ENCODE results near the gene FARS2. TPM values are rescaled to one million over a fixed set of nuclear protein-coding genes. Genes with fewer than 3 reads are reported as not detected.

The FARS2 gene
- total and polyA plus RNA-seq, 2 experiments from 2014 or later: 9.9 to 15.4 TPM

DNA sequence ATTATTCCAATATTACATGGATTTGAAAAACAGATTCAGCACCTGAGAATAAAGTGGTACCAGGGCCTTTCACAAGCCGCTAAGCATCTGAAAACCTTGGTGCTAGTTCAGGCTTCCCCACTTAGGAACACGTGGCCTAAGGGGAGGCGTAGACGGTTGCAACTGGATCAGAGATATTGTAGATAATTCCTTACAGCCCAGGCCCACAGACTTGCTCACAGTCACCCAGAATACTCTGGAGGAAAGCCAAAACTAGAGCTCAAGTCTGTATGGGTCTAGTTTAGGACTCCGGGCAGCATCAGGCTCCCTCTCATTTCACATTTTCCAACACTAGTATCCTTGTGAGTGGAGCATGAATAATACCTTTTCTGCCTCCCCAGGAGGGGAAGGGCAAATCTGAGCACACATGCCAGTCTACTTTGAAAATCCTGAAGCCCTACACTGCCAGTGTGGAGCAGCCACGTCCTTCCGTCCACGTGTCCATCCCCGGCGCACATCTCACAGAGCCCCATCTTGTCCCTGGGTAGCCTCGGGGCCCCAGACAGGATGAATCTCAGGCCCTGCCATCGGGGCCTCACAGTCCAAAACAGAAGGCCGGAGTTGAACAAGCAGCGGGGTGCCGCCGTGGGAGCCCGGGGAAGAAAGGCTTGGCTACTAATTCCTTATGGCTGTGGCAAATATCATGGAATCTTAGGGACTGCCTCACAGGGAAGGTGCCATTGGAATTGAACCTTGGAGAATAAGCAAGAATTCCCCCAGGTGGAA, 446.1 kb downstream of the FARS2 start:
- H3K36me3 ChIP-seq (replicated peaks; ENCODE audit: insufficient read depth, low read depth): no peaks in the 10 kb centered on the region
- H4K20me1 ChIP-seq (ENCODE audit: insufficient read depth, poor library complexity, severe bottlenecking): no peaks in the 10 kb centered on the region
- H3K79me2 ChIP-seq: no peaks in the 10 kb centered on the region
- no peaks in the 10 kb centered on the region for H3K27me3 ChIP-seq
- no peak for DNase-seq (ENCODE audit: low spot score)
- WGBS (ENCODE audit: low lambda C conversion rate, missing lambda C conversion rate): 95% methylated on average over 17 of the region's 17 CpGs
- no peak overlapping the region for H3K4me3 ChIP-seq
- no peak overlapping the region for H3K27ac ChIP-seq
- TF ChIP-seq EZH2 (IDR thresholded peaks at IDR 0.05; ENCODE audit: borderline replicate concordance) (no peak), EZH2phosphoT487 (IDR thresholded peaks at IDR 0.05; ENCODE audit: low read depth, severe bottlenecking, unreplicated experiment) (no peak)
- TF ChIP-seq, protein P1, sequence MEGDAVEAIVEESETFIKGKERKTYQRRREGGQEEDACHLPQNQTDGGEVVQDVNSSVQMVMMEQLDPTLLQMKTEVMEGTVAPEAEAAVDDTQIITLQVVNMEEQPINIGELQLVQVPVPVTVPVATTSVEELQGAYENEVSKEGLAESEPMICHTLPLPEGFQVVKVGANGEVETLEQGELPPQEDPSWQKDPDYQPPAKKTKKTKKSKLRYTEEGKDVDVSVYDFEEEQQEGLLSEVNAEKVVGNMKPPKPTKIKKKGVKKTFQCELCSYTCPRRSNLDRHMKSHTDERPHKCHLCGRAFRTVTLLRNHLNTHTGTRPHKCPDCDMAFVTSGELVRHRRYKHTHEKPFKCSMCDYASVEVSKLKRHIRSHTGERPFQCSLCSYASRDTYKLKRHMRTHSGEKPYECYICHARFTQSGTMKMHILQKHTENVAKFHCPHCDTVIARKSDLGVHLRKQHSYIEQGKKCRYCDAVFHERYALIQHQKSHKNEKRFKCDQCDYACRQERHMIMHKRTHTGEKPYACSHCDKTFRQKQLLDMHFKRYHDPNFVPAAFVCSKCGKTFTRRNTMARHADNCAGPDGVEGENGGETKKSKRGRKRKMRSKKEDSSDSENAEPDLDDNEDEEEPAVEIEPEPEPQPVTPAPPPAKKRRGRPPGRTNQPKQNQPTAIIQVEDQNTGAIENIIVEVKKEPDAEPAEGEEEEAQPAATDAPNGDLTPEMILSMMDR (IDR thresholded peaks at IDR 0.05; ENCODE audit: poor library complexity): no peak
- H3K4me2 ChIP-seq: no peak overlapping the region
- H3K9me3 ChIP-seq (ENCODE audit: low read depth): no peaks in the 10 kb centered on the region
- no peaks in the 10 kb centered on the region for H3K4me1 ChIP-seq (ENCODE audit: insufficient read depth)
- H2AFZ ChIP-seq: no peak overlapping the region
- H3K9me2 ChIP-seq (replicated peaks; ENCODE audit: insufficient read depth): no peaks in the 10 kb centered on the region

GRCh38 chr6:5710516-5710915, 449.2 kb downstream of the FARS2 start:
- Histone ChIP-seq H3K27me3 (no peaks in the 10 kb centered on the region), H3K36me3 (replicated peaks; ENCODE audit: insufficient read depth, low read depth) (no peaks in the 10 kb centered on the region), H3K4me3 (no peak overlapping the region), H3K9me3 (ENCODE audit: low read depth) (no peaks in the 10 kb centered on the region), H3K79me2 (no peaks in the 10 kb centered on the region), H3K9me2 (replicated peaks; ENCODE audit: insufficient read depth) (no peaks in the 10 kb centered on the region), H4K20me1 (ENCODE audit: insufficient read depth, poor library complexity, severe bottlenecking) (no peaks in the 10 kb centered on the region), H3K27ac (no peak overlapping the region), H2AFZ (no peak overlapping the region), H3K4me2 (no peak overlapping the region), H3K4me1 (ENCODE audit: insufficient read depth) (peaks cover 4% of the 10 kb centered on the region)
- WGBS (ENCODE audit: low lambda C conversion rate, missing lambda C conversion rate): 90% methylated on average over 14 of the region's 14 CpGs
- TF ChIP-seq EZH2 (IDR thresholded peaks at IDR 0.05; ENCODE audit: borderline replicate concordance) (no peak), EZH2phosphoT487 (IDR thresholded peaks at IDR 0.05; ENCODE audit: low read depth, severe bottlenecking, unreplicated experiment) (no peak)
- TF ChIP-seq, protein P1 (IDR thresholded peaks at IDR 0.05; ENCODE audit: poor library complexity): no peak
- DNase-seq (ENCODE audit: low spot score): no peak

GRCh38 chr6:5710936-5711335, 449.6 kb downstream of the FARS2 start:
- Histone ChIP-seq H3K9me3 (ENCODE audit: low read depth) (no peaks in the 10 kb centered on the region), H3K4me3 (no peak overlapping the region), H3K9me2 (replicated peaks; ENCODE audit: insufficient read depth) (no peaks in the 10 kb centered on the region), H2AFZ (no peak overlapping the region), H3K4me2 (no peak overlapping the region), H3K79me2 (no peaks in the 10 kb centered on the region), H3K27ac (no peak overlapping the region), H3K4me1 (ENCODE audit: insufficient read depth) (peaks cover 4% of the 10 kb centered on the region), H3K36me3 (replicated peaks; ENCODE audit: insufficient read depth, low read depth) (no peaks in the 10 kb centered on the region), H4K20me1 (ENCODE audit: insufficient read depth, poor library complexity, severe bottlenecking) (no peaks in the 10 kb centered on the region), H3K27me3 (no peaks in the 10 kb centered on the region)
- WGBS (ENCODE audit: low lambda C conversion rate, missing lambda C conversion rate): 95% methylated on average over 4 of the region's 4 CpGs
- no peak for DNase-seq (ENCODE audit: low spot score)
- TF ChIP-seq EZH2phosphoT487 (IDR thresholded peaks at IDR 0.05; ENCODE audit: low read depth, severe bottlenecking, unreplicated experiment) (no peak), EZH2 (IDR thresholded peaks at IDR 0.05; ENCODE audit: borderline replicate concordance) (no peak)
- TF ChIP-seq, protein P1 (IDR thresholded peaks at IDR 0.05; ENCODE audit: poor library complexity): no peak

Data from hepatocyte (in vitro differentiated cells).